Panc1 (cell line): ENCODE results near the gene DOCK3. TPM values are rescaled to one million over a fixed set of nuclear protein-coding genes. Genes with fewer than 3 reads are reported as not detected.
"Not testable (repeated sequence)": the region's sequence is repeated elsewhere in the genome, so short reads cannot be mapped to it uniquely, and the experiment has no call there.

Source experiments
- ATAC-seq: fragments of 200-7000 bp; cut with Tn5 transposase; 2 replicates; pipeline ENCODE4 v1.9.1; 2020; ENCODE audit warnings: mild to moderate bottlenecking, moderate library complexity
- BruUV-seq: library from RNA; stranded (reverse); fragments of 400-500 nt; replicated peaks from 2 replicates; lab custom pipeline; 2021; lab: Mats Ljungman, UMichigan
- CTCF ChIA-PET: fragments of 300-600 bp; sonication (Branson Sonifier 250); formaldehyde crosslinking; loops from one replicate; lab custom pipeline; 2022; ENCODE audit warnings: antibody characterized with exemption; lab: Charles Lee
- POLR2A ChIA-PET: fragments of 300-600 bp; sonication (Branson Sonifier 250); formaldehyde crosslinking; loops from one replicate; lab custom pipeline; 2022; ENCODE audit warnings: antibody characterized with exemption; lab: Charles Lee
- DNase-seq: peaks from one replicate; pipeline ENCODE4 v3.0.0-alpha.2; 2010; ENCODE audit warnings: low read depth, low spot score
- H3K27ac ChIP-seq: 2 replicates; pipeline ENCODE4 v1.5.1; 2011; ENCODE audit warnings: mild to moderate bottlenecking, low read length, inconsistent platforms
- H3K27me3 ChIP-seq: fragments of 200-500 bp; sonication (Bioruptor generic); 2 replicates; pipeline ENCODE4 v1.6.0; 2014; ENCODE audit warnings: low read length, inconsistent platforms; ENCODE audit not compliant: control insufficient read depth, insufficient read depth
- H3K36me3 ChIP-seq: fragments of 200-500 bp; sonication (Bioruptor generic); 2 replicates; pipeline ENCODE4 v1.5.1; 2014; ENCODE audit warnings: inconsistent platforms, mild to moderate bottlenecking, low read length, moderate library complexity; ENCODE audit not compliant: control insufficient read depth, insufficient read depth
- H3K4me1 ChIP-seq: 2 replicates; pipeline ENCODE4 v1.5.1; 2011; ENCODE audit warnings: inconsistent platforms, mild to moderate bottlenecking, low read length, moderate library complexity; ENCODE audit not compliant: control insufficient read depth, insufficient read depth
- H3K4me3 ChIP-seq, 2 experiments: 2 replicates each; pipeline ENCODE4 v1.5.1; 2011 to 2012; ENCODE audit warnings: low read depth in 2 of 2, low read length in 2 of 2, mild to moderate bottlenecking in 2 of 2, inconsistent platforms in 1 of 2, moderate library complexity in 1 of 2
- H3K9me3 ChIP-seq: fragments of 200-500 bp; sonication (Bioruptor generic); 2 replicates; pipeline ENCODE4 v1.5.1; 2014; ENCODE audit warnings: low read depth, mild to moderate bottlenecking, inconsistent platforms, low read length, moderate library complexity; ENCODE audit not compliant: control insufficient read depth, insufficient read depth
- CTCF ChIP-seq: fragments of 450-650 bp; IDR thresholded peaks from 2 replicates; pipeline ENCODE4 v1.5.1; 2017; ENCODE audit warnings: mild to moderate bottlenecking
- POLR2AphosphoS5 ChIP-seq: IDR thresholded peaks from 2 replicates; pipeline ENCODE4 v1.6.1; 2012; ENCODE audit warnings: mild to moderate bottlenecking, low read depth, low read length, moderate library complexity
- REST ChIP-seq, 2 experiments: IDR thresholded peaks; 2 replicates each; pipeline ENCODE4 v1.6.1; 2011 to 2012; ENCODE audit warnings: low read depth in 2 of 2, control low read depth in 1 of 2, low read length in 1 of 2, mild to moderate bottlenecking in 1 of 2, moderate library complexity in 1 of 2; ENCODE audit not compliant: insufficient read depth in 1 of 2
- SIN3A ChIP-seq: IDR thresholded peaks from 2 replicates; pipeline ENCODE4 v1.6.1; 2012; ENCODE audit warnings: low read depth, mild to moderate bottlenecking, low read length, moderate library complexity, borderline replicate concordance; ENCODE audit not compliant: insufficient read depth
- TCF7L2 ChIP-seq: IDR thresholded peaks from 2 replicates; pipeline ENCODE4 v1.6.1; 2011; ENCODE audit warnings: mild to moderate bottlenecking, low read depth, low read length, inconsistent platforms
- in situ Hi-C: cut with HindIII; loops from 2 replicates; pipeline ENCODE4 v1.10.0; 2016; ENCODE audit warnings: low sequenced_read_pairs, low pct_unique_long_range_greater_than_20kb
- intact Hi-C: fragments of 100-400 bp; cut with micrococcal nuclease; formaldehyde crosslinking; loops from one replicate; pipeline ENCODE4 v1.10.0; 2022; ENCODE audit not compliant: unreplicated experiment
- total RNA-seq: library from RNA; stranded (reverse); gene quantifications from one replicate; pipeline ENCODE4 v1.2.1, GENCODE V29; 2021; ENCODE audit not compliant: unreplicated experiment

Gene DOCK3
- total RNA-seq, 1 experiment from 2014 or later: 0.21 TPM

- intact Hi-C loops: no loop called here
- POLR2A ChIA-PET: interaction anchor here (0.7 kb wide), 1 partner anchor 727 kb away, joined by 3 read pairs; no protein-coding TSS in a partner anchor
- no TSS peak for BruUV-seq
Observed at GRCh38 chr3:50662408-50662807, 12.3 kb upstream of the DOCK3 start.

GRCh38 chr3:50665081-50665840 is 9.5 kb upstream of the DOCK3 start:
- DNase-seq (no peak), ATAC-seq (no peak)
- Histone ChIP-seq H3K4me1 (no peaks in the 10 kb centered on the region), H3K9me3 (no peaks in the 10 kb centered on the region), H3K36me3 (no peaks in the 10 kb centered on the region), H3K27me3 (no peaks in the 10 kb centered on the region; the same call in 1 of the 2 replicates), H3K4me3 (no peak overlapping the region), H3K27ac (no peak overlapping the region)
- CTCF ChIA-PET: no interaction called here
- POLR2A ChIA-PET: no interaction called here
- TF ChIP-seq POLR2AphosphoS5: no peak
- TF ChIP-seq CTCF: no peak
- no peak for TF ChIP-seq TCF7L2
- no peak for TF ChIP-seq REST (IDR thresholded peaks at IDR 0.05; ENCODE audit: insufficient read depth in 1 of 2, low read depth in 2 of 2, low read length in 1 of 2)
- TF ChIP-seq SIN3A: no peak
- in situ Hi-C loops (no loop called here), intact Hi-C loops (no loop called here)
- no TSS peak for BruUV-seq

More at GRCh38 chr3:50662408-50662807, 12.3 kb upstream of the DOCK3 start:
- Histone ChIP-seq H3K9me3 (no peaks in the 10 kb centered on the region), H3K4me1 (no peaks in the 10 kb centered on the region), H3K27ac (no peak overlapping the region), H3K36me3 (no peaks in the 10 kb centered on the region), H3K27me3 (no peaks in the 10 kb centered on the region), H3K4me3 (no peak overlapping the region)
- DNase-seq (no peak), ATAC-seq (no peak; the same call in 1 of the 2 replicates)
- CTCF ChIA-PET: no interaction called here
- in situ Hi-C loops: no loop called here
- no peak for TF ChIP-seq POLR2AphosphoS5
- no peak for TF ChIP-seq CTCF

GRCh38 chr3:50665841-50666115 is 8.9 kb upstream of the DOCK3 start:
- not testable (repeated sequence) for ATAC-seq, BruUV-seq

More at GRCh38 chr3:50665841-50666115, 8.9 kb upstream of the DOCK3 start:
- H3K4me1 ChIP-seq, intact Hi-C loops, DNase-seq, POLR2A ChIA-PET, H3K27ac ChIP-seq, H3K9me3 ChIP-seq, H3K4me3 ChIP-seq, in situ Hi-C loops, H3K27me3 ChIP-seq, CTCF ChIA-PET, H3K36me3 ChIP-seq: not testable (repeated sequence)
